ENCODE results near the gene STIP1.
"Not testable (repeated sequence)": the region's sequence is repeated elsewhere in the genome, so short reads cannot be mapped to it uniquely, and the experiment has no call there.

The STIP1 gene

DNA sequence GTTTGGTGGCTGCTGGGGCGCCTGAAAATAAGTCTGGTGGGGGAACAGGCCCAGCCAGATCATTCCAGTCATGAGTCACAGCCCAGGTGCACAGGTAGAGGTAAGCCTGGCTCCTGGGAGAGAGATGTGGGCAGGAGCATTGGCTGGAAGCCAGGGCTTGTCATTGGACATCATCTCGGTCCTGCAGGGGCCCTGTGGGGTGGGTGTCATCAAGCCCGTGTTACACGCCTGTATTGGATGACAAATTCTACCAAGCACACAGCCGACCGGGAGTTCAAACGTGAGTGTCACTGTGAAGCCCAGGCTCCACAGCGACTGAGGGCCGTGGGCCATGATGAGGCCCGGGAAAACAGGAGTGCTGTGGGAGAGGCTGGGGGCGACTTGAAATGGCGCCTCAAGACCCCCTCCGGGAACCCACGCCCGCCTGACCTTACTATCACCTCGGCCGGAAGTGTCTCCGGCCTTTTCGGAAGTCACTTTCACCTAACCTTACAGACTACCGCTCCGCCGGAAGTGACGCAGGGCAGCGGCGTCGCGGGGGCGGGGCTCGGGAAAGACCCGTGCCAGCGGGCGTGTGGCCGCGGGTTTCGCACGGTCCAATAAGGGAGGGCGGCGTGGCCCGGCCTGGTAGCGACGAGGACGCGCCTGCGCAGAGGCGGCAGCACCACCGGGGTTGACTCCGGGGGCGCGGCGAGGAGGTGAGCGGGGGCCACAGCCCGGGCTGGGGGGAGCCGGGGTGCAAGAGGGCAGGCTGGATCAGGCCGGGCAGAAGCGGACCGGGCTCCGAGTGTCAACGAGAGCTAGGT, 54.7 kb downstream of the STIP1 start, which contains the start of gene FKBP2:
Gene FKBP2, plus strand, starts transcription at position 661 of the 806 bp plus-strand sequence. CDS start 1,293 bp downstream, outside the sequence.
- peak; percentile 99 for DNase-seq

DNA sequence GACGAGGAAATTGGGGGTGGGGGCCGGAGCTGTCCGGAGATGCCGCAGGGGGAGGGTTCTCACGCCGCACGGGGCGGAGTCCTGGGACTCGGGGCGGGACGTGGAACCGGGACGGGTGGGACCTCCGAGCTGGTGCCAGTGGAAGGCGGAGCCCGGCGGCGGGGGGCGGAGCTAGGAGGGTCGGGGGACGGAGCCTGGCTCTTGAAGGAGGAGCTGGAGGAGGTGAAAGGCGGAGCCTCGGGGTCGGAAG, 55.2 kb downstream of the STIP1 start:
- peak; percentile 100 for DNase-seq

DNA sequence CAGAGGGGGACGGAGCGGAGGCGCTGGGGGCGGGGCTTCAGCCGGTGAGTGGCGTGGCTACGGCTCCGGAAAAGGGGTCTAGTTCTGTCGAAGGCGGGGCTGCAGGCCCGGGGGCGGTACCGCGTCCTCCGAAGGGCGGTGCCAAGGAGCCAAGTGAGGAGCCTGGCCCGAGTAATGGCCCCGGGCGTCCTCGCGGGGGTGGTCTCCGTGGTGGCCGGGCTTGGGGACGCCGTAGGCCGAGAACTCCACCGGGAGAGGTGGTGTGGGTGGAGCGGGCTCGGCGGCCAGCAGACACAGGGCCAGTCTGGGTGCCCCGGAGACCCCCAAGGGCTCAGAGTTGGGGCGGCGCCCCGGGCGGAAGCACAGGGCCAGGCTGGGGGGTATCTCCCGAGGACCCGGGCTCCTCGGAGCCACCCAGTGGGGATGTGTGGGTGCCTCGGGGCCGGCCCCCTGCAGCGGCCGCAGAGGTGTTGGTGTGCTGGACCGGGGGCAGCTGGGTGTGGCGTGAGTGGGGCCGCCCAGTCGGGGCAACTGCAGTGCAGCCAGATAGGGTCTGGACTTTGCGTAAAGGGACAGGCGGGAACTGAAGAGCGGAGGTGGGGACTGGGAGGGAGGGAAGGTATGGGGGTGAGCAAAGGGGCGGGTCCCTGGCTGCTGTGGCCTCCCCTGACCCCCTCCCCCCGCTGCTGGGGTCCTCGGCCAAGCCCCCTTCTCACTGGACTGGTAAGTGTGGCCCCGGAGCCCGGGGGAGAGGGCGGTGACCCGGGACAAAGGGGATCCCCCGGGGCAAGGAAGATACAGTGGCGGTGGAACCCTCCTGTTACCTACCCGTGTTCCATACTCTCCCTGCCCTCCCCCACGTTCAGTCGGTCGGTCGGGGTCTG, 55.8 kb downstream of the STIP1 start:
- DNase-seq = peak; percentile 29

- no peak for DNase-seq
These were observed 57.4 kb downstream of the STIP1 start for GRCh38 chr11:64243236-64243854.

- DNase-seq = no peak
These were observed 58.1 kb downstream of the STIP1 start for GRCh38 chr11:64244107-64244506.

GRCh38 chr11:64244966-64245365, 59.0 kb downstream of the STIP1 start:
- no peak for DNase-seq

DNA sequence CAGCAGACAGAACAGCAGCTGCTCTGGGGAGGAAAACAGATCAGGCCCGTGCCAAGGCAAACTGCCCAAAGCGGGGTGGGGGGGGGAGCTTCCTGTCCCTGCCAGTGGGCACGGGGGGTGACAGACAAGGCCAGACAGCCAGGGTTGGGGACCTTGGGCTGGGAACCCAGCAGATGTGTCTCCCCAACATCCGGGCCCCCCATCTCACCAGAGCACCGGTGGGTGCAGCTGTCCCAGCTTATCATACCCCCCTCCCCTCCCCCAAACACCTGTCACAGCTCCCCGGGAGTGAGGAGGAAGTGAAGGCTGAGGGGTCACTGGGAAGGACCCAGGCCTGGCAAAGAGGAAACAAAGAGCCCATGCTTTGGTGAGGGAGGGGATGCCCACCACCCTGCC, 59.4 kb downstream of the STIP1 start:
- peak; percentile 39 for DNase-seq

DNA sequence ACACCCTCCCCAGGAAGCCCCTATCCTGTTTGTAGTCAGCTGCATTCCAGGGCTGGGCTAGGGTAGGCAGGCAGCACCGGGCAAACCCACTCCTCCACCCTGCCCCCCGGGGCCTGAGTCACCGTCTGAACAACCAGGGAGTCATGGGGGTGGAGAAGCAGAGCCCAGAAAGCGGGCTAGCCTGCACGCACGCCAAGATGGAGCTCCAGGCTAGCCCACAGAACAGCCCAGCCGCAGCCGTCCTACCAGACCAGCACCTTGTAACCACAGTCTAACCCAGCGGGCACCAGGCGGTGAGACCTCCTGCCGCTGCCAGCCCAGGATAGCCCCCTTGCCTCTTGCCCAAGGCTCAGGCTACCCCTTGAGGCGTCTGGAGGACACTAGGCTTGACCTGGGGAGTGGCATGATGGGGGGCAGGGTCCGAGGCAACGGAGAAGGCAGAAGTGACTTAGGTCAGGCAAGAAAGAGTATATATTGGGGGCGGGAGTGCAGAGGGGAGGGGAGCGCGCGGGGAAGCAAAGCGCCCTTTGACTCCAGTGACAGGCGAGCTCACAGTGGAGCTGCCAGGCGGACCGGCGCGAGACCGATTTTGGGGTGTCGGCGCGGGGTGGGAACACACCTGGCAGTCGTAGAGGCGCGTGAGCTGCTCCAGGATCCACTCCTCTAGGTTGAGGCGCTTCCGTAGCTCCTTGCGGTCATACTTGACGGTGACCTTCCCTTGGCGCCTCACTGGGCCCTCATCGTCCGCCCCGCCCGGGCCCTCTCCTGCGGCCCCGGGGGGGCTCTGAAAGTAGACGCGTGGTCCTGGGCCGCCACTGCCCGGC, 60.0 kb downstream of the STIP1 start:
- DNase-seq = peak; percentile 78

- not testable (repeated sequence) for DNase-seq
These were observed 60.6 kb downstream of the STIP1 start for GRCh38 chr11:64246621-64246870.

GRCh38 chr11:64246871-64247728, 61.1 kb downstream of the STIP1 start, which contains the start of gene PPP1R14B:
Gene PPP1R14B (minus strand): TSS chr11:64246943. CDS start chr11:64246673, 270 bp downstream.
- DNase-seq = peak; percentile 91

DNA sequence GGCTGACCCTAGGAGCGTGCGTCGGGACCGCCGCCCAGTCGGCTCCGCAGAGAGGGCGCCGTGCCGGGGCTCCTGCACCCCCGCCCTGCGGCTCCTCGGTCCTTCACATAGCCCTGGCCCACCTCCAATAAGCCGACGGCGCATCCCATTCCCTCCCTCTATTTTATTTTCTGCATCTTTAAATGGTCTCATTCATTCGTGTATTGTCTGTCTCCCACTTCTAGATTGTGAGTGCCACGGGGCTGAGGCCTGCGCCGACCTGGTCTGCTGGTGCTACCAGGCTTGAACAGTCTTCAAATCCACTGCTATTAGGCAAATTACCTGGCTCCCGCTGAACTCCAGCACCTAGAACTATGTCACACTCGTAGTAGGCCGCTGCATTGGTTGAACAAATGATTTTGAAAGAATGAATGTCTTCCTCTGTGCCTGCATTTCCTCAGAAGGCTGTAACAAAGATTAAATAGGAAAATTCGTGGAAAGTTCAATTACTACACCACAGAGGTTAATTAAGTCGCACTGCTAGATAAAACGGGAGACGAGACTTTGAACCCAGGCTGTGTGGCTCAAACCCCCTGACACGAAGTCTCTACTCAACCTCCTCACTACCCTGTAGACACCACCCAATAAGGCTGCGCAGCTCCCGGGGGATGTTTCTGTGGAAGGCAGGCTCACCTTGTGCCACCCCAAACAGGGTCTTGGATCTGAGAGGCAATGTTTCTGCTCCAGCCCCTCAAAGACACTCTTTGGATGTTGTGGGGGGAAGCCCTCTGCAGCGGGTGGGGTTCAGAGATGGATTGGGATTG, 62.0 kb downstream of the STIP1 start:
- no peak for DNase-seq

DNA sequence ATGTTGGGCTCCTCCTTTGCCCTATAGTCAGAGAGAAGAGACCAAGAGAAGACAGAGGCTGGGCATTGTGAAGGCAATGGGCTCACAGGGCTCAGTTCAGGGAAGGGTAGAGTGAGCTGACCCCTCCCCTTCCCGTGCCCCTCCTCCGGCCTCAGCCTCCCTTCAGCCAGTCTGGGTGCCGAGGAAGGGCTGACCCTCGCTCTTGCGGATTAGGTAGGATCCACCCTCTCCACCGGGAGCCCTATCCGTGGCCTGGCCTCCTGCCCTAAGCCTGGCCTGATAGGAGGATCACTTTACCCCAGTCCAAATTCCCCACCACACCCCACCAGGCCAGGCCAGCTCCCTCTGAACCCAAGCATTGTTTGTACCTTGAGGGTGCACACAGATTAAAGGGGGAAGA, 62.6 kb downstream of the STIP1 start:
- no peak for DNase-seq

GRCh38 chr11:64249038-64249437, 63.1 kb downstream of the STIP1 start:
- no peak for DNase-seq

- DNase-seq = peak; percentile 20
These were observed 63.8 kb downstream of the STIP1 start for GRCh38 chr11:64249563-64250414.

DNA sequence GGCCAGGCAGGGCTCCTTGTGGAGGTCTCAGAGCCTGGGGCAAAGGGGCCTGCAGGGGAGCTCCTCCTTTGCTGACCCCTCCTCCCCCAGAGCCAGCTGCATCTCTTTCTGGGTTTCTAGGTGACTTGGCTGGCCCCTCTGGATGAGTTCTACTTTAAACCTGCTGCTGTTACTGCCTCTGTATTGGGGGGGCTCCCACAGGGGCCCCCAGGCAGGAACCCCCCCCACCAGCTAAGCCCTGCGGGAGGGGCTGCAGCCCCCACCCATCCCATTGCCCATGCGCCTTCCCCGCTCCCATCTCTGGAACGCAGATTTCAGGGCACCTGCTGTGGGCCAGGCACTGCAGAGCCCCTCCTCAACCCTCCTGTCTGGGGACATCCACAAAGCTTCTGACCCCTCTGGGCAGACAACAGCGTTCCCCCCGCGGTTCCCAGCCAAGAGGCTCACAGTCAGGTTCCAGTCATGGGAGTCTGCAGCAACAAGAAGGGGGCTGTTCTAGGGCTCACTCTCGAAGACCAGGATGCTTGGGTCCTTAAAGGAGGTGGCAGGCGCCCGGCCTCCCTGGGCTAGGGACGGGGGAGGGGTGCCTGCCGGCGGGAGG, 64.5 kb downstream of the STIP1 start:
- no peak for DNase-seq

- peak; percentile 75 for DNase-seq
These were observed 65.2 kb downstream of the STIP1 start, which contains the start of gene PLCB3 for GRCh38 chr11:64251016-64251752. Gene PLCB3 (plus strand): TSS chr11:64251530. CDS start chr11:64251650, 120 bp downstream.

GRCh38 chr11:64251753-64252002, 65.7 kb downstream of the STIP1 start:
- DNase-seq = no peak

GRCh38 chr11:64252003-64252872, 66.3 kb downstream of the STIP1 start:
- DNase-seq = peak; percentile 21
